ENCODE results near the gene PLPPR3. TPM values are rescaled to one million over a fixed set of nuclear protein-coding genes. Genes with fewer than 3 reads are reported as not detected.

PLPPR3 gene
- total and polyA plus RNA-seq, 9 of the 15 experiments (the other 6 are each of a cell fraction or from before 2014, with no cell fraction given), result 0.01 to 48.2 (median 8.6) TPM

- TF ChIP-seq, protein P1, sequence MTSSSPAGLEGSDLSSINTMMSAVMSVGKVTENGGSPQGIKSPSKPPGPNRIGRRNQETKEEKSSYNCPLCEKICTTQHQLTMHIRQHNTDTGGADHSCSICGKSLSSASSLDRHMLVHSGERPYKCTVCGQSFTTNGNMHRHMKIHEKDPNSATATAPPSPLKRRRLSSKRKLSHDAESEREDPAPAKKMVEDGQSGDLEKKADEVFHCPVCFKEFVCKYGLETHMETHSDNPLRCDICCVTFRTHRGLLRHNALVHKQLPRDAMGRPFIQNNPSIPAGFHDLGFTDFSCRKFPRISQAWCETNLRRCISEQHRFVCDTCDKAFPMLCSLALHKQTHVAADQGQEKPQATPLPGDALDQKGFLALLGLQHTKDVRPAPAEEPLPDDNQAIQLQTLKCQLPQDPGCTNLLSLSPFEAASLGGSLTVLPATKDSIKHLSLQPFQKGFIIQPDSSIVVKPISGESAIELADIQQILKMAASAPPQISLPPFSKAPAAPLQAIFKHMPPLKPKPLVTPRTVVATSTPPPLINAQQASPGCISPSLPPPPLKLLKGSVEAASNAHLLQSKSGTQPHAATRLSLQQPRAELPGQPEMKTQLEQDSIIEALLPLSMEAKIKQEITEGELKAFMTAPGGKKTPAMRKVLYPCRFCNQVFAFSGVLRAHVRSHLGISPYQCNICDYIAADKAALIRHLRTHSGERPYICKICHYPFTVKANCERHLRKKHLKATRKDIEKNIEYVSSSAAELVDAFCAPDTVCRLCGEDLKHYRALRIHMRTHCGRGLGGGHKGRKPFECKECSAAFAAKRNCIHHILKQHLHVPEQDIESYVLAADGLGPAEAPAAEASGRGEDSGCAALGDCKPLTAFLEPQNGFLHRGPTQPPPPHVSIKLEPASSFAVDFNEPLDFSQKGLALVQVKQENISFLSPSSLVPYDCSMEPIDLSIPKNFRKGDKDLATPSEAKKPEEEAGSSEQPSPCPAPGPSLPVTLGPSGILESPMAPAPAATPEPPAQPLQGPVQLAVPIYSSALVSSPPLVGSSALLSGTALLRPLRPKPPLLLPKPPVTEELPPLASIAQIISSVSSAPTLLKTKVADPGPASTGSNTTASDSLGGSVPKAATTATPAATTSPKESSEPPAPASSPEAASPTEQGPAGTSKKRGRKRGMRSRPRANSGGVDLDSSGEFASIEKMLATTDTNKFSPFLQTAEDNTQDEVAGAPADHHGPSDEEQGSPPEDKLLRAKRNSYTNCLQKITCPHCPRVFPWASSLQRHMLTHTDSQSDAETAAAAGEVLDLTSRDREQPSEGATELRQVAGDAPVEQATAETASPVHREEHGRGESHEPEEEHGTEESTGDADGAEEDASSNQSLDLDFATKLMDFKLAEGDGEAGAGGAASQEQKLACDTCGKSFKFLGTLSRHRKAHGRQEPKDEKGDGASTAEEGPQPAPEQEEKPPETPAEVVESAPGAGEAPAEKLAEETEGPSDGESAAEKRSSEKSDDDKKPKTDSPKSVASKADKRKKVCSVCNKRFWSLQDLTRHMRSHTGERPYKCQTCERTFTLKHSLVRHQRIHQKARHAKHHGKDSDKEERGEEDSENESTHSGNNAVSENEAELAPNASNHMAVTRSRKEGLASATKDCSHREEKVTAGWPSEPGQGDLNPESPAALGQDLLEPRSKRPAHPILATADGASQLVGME (CRISPR knock-in tag; IDR thresholded peaks at IDR 0.05), result peak; percentile 58; the same call in 1 of the 2 replicates
- TF ChIP-seq HCFC1 (IDR thresholded peaks at IDR 0.05; ENCODE audit: low read depth, low read length) (0 out of 2 replicates have a peak, but pooled peaks have one; percentile 37), USF1 (CRISPR knock-in tag; IDR thresholded peaks at IDR 0.05) (peak; percentile 86)
- TF ChIP-seq, protein P2, sequence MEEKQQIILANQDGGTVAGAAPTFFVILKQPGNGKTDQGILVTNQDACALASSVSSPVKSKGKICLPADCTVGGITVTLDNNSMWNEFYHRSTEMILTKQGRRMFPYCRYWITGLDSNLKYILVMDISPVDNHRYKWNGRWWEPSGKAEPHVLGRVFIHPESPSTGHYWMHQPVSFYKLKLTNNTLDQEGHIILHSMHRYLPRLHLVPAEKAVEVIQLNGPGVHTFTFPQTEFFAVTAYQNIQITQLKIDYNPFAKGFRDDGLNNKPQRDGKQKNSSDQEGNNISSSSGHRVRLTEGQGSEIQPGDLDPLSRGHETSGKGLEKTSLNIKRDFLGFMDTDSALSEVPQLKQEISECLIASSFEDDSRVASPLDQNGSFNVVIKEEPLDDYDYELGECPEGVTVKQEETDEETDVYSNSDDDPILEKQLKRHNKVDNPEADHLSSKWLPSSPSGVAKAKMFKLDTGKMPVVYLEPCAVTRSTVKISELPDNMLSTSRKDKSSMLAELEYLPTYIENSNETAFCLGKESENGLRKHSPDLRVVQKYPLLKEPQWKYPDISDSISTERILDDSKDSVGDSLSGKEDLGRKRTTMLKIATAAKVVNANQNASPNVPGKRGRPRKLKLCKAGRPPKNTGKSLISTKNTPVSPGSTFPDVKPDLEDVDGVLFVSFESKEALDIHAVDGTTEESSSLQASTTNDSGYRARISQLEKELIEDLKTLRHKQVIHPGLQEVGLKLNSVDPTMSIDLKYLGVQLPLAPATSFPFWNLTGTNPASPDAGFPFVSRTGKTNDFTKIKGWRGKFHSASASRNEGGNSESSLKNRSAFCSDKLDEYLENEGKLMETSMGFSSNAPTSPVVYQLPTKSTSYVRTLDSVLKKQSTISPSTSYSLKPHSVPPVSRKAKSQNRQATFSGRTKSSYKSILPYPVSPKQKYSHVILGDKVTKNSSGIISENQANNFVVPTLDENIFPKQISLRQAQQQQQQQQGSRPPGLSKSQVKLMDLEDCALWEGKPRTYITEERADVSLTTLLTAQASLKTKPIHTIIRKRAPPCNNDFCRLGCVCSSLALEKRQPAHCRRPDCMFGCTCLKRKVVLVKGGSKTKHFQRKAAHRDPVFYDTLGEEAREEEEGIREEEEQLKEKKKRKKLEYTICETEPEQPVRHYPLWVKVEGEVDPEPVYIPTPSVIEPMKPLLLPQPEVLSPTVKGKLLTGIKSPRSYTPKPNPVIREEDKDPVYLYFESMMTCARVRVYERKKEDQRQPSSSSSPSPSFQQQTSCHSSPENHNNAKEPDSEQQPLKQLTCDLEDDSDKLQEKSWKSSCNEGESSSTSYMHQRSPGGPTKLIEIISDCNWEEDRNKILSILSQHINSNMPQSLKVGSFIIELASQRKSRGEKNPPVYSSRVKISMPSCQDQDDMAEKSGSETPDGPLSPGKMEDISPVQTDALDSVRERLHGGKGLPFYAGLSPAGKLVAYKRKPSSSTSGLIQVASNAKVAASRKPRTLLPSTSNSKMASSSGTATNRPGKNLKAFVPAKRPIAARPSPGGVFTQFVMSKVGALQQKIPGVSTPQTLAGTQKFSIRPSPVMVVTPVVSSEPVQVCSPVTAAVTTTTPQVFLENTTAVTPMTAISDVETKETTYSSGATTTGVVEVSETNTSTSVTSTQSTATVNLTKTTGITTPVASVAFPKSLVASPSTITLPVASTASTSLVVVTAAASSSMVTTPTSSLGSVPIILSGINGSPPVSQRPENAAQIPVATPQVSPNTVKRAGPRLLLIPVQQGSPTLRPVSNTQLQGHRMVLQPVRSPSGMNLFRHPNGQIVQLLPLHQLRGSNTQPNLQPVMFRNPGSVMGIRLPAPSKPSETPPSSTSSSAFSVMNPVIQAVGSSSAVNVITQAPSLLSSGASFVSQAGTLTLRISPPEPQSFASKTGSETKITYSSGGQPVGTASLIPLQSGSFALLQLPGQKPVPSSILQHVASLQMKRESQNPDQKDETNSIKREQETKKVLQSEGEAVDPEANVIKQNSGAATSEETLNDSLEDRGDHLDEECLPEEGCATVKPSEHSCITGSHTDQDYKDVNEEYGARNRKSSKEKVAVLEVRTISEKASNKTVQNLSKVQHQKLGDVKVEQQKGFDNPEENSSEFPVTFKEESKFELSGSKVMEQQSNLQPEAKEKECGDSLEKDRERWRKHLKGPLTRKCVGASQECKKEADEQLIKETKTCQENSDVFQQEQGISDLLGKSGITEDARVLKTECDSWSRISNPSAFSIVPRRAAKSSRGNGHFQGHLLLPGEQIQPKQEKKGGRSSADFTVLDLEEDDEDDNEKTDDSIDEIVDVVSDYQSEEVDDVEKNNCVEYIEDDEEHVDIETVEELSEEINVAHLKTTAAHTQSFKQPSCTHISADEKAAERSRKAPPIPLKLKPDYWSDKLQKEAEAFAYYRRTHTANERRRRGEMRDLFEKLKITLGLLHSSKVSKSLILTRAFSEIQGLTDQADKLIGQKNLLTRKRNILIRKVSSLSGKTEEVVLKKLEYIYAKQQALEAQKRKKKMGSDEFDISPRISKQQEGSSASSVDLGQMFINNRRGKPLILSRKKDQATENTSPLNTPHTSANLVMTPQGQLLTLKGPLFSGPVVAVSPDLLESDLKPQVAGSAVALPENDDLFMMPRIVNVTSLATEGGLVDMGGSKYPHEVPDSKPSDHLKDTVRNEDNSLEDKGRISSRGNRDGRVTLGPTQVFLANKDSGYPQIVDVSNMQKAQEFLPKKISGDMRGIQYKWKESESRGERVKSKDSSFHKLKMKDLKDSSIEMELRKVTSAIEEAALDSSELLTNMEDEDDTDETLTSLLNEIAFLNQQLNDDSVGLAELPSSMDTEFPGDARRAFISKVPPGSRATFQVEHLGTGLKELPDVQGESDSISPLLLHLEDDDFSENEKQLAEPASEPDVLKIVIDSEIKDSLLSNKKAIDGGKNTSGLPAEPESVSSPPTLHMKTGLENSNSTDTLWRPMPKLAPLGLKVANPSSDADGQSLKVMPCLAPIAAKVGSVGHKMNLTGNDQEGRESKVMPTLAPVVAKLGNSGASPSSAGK (IDR thresholded peaks at IDR 0.05), result peak; percentile 96
Observed at GRCh38 chr19:861756-862580, 40.2 kb upstream of the PLPPR3 start (continued).

All from K562 (cell line).